Stimulated activated CD8-positive, alpha-beta memory T cell treated with anti-CD3 and anti-CD28 coated beads, Interleukin-4, amount 100 ng/mL, for 1 hour (primary cell): ENCODE data around the gene WDR7.

Experiments used
- DNase-seq, 2 donors: peaks; one replicate each; pipeline ENCODE4 v3.0.0-alpha.2; 2020; ENCODE audit warnings: low read depth in 2 of 2, low spot score in 1 of 2

WDR7 gene

GRCh38 chr18:56650944-56651770, at the start of gene WDR7:
WDR7 (plus strand) TSS chr18:56651359; CDS start chr18:56672516, 21,157 bp downstream.
- peak; percentile 84 to 90 for DNase-seq

DNA sequence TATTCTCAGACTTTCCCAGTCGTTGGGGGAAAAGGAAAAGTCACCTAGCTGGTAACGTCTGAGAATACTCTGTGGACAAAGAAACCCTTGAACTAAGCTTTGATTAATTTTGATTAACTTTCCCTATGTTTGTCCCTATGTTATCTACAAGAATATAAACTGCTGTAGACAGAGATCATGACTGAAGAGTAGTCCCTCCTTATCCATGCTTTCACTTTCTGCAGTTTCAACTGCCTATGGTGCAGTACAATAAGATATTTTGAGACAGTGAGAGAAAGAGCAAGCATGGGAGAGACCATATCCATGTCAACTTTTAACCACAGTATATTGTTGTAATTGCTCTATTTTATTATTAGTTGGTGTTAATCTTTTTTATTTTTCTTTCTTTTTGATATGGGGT, 44.5 kb upstream of the WDR7 start:
- DNase-seq = no peak

DNA sequence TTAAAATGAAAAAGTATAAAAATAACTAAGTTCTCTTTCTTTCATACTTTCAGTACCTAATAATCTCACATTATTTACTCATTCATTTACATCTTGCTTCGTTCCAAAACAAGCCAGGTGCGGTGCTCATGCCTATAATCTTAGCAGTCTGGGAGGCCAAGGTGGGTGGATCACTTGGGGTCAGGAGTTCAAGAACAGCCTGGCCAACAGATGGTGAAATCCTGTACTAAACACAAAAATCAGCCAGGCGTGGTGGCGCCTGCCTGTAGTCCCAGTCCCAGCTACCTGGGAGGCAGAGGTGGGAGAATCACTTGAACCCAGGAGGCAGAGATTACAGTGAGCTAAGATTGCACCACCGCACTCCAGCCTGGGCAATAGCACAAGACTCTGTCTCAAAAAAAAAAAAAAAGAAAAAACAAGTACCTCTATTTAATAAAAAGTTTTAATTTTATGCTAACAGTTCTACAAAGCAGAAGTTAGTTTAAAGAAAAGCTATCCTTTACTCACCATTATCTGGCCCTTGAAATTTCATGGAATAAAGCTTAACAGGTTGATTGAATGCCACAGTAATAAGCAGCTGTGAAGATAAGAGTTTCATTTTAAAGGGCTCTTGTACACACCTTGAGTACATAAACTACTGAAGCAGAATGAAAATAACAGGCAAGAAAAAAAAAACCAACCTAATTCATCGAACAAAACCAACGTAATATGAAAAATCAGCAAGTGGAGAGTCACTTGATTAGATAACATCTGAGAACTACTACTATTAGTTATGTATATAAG, 35.2 kb upstream of the WDR7 start:
- no peak for DNase-seq

- DNase-seq = no peak
Observed at GRCh38 chr18:56627991-56628390, 23.2 kb upstream of the WDR7 start.

GRCh38 chr18:56632070-56633022, 18.8 kb upstream of the WDR7 start:
- DNase-seq = no peak

GRCh38 chr18:56635007-56635406, 16.2 kb upstream of the WDR7 start:
- no peak for DNase-seq

GRCh38 chr18:56637176-56637575, 14.0 kb upstream of the WDR7 start:
- DNase-seq = no peak

DNA sequence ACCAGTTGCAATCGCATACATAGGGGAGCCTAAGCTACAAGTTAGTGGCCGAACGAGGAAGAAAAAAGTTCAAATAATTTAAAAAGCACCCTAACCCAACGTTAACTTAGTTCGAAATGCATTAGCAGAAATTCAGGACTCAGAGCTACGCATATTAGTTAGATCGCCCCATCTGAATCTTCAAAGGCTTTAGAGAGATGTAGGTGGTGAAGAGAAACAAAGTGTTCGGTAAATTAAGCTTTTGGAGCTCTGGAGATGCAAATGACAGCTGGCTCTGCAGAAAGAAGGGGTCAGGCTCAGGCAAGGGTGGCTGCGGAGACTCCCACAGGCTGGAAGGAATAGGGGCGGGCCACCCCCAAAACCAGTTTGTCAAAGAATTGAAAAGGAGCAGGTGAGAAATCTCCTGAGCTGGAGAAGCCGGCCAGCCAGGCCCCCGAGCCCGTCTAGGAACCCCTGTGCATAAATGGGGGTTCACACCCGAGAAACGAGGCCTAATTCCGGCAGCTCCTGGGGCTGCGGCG, 13.4 kb upstream of the WDR7 start:
- DNase-seq = no peak

DNA sequence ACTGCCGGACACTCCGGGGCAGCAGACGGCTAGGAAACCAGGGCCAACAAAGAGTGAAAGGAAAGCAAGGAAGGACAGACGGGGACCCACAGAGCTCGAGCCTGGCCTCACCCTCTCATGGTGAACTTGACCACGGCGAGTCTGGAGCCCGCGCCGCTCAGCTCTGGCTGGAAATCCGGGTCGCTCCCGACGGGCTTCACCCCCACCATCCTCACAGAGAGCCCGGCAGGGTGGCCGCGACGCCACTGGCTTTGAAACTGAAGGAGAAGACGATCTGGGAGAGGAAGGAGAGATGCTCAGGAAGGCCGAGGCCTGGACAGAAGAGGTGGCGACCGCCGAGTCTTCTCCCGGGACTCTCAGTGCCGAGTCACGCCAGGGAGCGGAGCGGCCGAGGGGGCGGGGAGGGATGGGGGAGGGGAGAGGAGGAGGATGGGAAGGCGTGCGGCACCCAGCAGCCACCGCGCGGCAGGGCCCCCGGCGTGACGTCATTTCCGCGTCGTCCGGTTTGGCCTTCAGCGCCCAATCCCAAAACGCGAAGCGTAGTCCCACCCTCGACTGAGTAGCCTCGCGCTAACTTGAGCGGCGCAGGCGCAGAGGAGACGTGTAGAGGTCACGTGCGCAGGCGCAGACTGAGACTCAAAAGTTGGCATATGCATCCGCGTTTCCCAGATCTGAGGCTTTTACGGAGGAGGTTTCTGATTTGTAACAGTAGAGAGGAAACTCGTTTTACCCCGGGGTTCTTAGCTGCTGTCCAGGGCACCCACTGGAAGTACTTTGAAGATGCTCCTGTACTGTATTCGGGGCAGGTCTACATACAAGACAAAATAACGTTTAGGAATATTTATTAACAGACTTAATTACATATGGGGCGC, 12.7 kb upstream of the WDR7 start, which contains the start of gene TXNL1:
Gene TXNL1 (minus strand): TSS at position 361 of the 872 bp plus-strand sequence. CDS start 152 bp downstream, at position 209.
- peak; percentile 98 to 99 for DNase-seq

GRCh38 chr18:56639104-56639381, 12.1 kb upstream of the WDR7 start:
- no peak for DNase-seq

GRCh38 chr18:56639571-56639970, 11.6 kb upstream of the WDR7 start:
- no peak for DNase-seq

GRCh38 chr18:56641714-56642337, 9.3 kb upstream of the WDR7 start:
- DNase-seq = no peak

DNA sequence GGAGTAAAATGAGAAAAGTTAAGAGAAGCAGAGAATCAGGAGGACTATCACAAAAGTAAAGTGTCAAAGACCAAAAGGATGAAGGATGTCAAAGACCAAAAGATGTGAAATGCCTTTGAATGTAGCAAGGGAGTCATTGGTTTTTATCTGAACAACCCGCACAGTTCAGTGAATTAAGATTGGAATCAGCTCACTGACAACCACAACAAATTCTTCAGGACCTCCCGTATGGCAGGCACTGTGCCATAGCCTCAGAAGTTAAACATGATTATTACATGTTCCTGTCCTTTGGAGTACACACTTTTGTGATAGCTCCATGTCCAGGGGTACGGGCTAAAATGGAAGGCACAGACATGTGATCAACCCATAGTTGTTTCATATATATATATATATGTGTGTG, 7.8 kb upstream of the WDR7 start:
- no peak for DNase-seq

GRCh38 chr18:56645415-56646016, 5.6 kb upstream of the WDR7 start:
- no peak for DNase-seq

GRCh38 chr18:56647071-56647470, 4.1 kb upstream of the WDR7 start:
- no peak for DNase-seq

DNA sequence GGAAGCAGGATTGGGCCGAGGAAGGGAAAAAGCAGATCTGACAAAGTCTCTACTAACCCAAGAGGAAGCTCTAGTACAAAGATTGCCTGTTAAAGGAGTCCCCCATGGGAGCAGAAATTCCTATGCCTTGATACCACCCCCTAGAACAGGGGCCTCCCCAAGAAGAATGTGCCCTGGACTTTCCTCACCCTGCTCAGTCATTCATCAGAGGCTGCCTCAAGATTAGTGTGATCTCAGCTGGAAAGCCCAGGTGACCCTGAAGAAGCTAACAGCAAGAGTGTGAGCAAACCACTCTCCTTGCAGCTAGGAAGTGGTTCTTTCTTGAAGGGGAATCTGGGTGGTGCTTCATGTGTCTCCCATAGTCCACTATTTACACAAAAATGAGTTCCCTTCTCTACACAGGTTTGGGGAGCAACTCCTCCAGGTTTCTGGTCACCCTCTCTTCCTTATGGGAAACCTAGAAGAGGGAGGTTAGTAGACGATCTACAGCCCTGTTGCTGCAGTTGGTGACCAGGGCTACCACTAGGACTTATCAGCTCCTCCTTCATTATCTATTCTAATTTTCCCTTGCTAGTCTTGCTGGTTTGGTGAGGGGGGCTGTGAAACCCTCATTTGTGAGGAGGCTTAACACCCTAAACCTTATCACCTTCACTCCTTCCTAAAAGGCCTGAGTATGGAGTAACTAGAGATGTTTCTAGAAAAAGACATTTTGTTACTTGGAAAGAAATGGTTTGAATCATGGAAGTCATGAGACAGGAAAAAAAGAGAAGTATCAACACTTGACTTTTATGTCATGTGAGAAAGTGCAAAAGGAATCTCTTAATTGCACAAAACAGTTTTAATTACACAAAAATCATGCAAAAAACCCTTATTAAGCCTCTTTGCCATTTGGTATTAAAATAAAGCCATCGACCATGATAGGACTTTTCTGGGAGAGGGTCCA, 2.9 kb upstream of the WDR7 start:
- no peak for DNase-seq

DNA sequence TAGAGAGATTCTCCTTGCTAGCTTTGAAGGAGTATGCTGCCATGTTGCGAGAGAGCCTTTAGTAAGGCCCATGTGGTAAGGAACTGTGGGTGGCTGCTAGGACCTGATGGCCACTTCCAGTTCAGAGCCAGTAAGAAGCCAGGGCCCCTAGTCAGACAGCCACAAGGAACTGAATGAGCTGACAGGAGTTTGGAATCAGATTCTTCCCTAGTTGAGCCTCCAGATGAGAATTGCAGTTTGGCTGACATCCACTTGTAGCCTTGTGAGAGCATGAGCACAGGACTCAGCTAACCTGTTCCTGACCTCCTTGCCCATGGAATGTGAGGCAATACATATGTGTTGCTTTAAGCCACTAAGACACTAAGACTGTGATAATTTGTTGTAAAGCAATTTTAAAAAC, 1.2 kb upstream of the WDR7 start:
- no peak for DNase-seq

DNA sequence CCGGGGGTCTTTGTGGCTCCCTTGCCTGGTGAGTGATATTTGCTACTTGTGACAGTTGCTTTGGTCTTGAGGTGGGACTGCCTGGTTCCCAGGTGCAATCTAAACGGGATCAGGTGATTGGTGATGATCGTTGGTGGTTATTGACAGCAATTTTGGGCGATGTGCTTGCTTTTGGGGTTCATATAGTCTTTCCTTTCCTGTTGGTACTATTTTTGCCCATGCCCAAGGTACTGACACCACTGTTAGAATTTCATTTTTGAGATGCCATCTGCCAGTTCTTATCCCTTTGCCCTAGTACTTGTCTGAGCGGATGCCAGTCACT, 573 bp downstream of the WDR7 start:
- DNase-seq = no peak
